AG09319 (cell line): ENCODE data around the gene APEH.

Experiments used
- DNase-seq: peaks from one replicate; pipeline ENCODE4 v3.0.0-alpha.2; 2010; ENCODE audit warnings: low read depth; ENCODE audit errors: extremely low read depth
- CTCF ChIP-seq: IDR thresholded peaks from 2 replicates; pipeline ENCODE4 v1.5.1; 2011; ENCODE audit warnings: low read depth, mild to moderate bottlenecking, inconsistent platforms, low read length, moderate library complexity

The APEH gene

GRCh38 chr3:49629866-49630265 lies 44.3 kb upstream of the APEH start:
- no peak for TF ChIP-seq CTCF
- no peak for DNase-seq

- DNase-seq: no peak
- no peak for TF ChIP-seq CTCF
These were observed 43.4 kb upstream of the APEH start for GRCh38 chr3:49630784-49631183.

DNA sequence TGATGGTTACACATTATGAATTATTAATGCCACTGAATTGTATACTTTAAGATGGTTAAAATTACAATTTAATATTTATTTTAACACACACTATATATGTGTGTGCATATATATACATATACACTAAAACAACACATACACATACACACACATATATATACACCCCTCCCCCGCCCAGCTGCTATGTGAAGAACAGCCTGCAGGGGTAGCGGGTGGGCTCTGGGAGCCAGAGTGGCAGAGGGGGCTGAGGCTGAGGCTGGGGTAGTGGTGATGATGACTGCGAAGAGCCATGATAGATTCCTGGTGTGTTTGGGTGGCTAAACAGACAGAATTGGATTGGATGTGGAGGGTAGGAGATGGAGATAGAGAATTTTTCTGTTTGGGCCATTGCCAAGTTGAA lies 39.4 kb upstream of the APEH start:
- no peak for DNase-seq
- no peak for TF ChIP-seq CTCF

GRCh38 chr3:49636883-49637609 lies 37.1 kb upstream of the APEH start:
- no peak for TF ChIP-seq CTCF
- no peak for DNase-seq

DNA sequence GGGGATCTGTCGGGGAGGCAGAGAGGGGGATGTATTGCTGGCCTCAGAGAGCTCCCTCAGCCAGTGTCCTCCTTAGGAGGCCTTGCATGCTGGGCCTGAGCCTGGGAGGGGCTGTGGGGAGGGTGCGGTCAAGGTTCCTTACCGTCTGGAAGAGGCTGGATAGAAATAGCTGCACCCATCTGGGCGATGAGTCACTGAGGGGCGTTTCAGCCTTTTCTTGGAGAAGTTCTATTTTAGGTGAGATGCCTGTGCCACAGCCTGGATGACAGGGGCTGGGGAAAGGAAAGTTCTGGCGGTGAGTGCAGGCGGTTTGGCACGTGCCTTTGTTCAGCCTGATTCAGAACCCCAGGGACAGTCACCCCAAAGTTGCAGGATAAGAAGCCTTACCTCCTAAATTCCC lies 35.7 kb upstream of the APEH start:
- DNase-seq: no peak
- no peak for TF ChIP-seq CTCF

DNA sequence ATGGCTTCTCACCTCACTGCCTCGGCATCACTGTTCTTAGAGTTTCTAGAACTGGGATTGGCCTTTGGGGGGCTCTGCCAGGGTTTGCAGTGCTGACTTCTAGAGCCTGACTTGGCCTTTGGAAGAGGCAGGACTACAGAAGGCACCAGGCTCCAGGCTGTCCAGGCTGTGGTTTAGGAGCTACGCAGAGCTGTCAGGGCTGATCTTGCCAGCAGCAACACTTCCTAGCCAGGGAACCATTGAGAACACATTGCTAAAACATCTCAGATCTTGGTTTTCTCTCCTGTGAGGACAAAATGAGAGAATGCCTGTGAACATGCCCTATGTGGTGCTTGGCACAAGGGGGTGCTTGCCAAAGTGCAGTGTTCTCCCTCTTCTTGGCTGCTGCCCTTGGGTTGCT lies 34.6 kb upstream of the APEH start:
- DNase-seq: no peak
- no peak for TF ChIP-seq CTCF

GRCh38 chr3:49641292-49641691 lies 32.9 kb upstream of the APEH start:
- no peak for TF ChIP-seq CTCF
- DNase-seq: no peak
